Measurements from ENCODE around the gene PLPP3. TPM values are rescaled to one million over a fixed set of nuclear protein-coding genes. Genes with fewer than 3 reads are reported as not detected.

The PLPP3 gene
- total RNA-seq, 1 donor from 2014 or later = 106 TPM

- H3K27ac ChIP-seq = peak overlapping the region; percentile 16
- DNase-seq = no peak
- peaks cover 45% of the 10 kb centered on the region for H3K36me3 ChIP-seq
- peaks cover 72% of the 10 kb centered on the region for H3K4me1 ChIP-seq
- no peak for ATAC-seq
- no peaks in the 10 kb centered on the region for H3K27me3 ChIP-seq (ENCODE audit: low read depth)
- H3K9me3 ChIP-seq = no peaks in the 10 kb centered on the region
- no peak overlapping the region for H3K4me3 ChIP-seq
- TF ChIP-seq CTCF (IDR thresholded peaks at IDR 0.05) = no peak
- intact Hi-C loops (cut with DNase I) = loop anchor here (10.0 kb wide), 1 partner anchor 62 kb away; the partner anchor contains the start of gene PLPP3
Measured at GRCh38 chr1:56512724-56513494, 66.5 kb downstream of the PLPP3 start.

- H3K9me3 ChIP-seq = no peaks in the 10 kb centered on the region
- no peak for TF ChIP-seq CTCF (IDR thresholded peaks at IDR 0.05)
- H3K36me3 ChIP-seq = peaks cover 55% of the 10 kb centered on the region
- DNase-seq (no peak), ATAC-seq (no peak)
- H3K27ac ChIP-seq = no peak overlapping the region
- no peaks in the 10 kb centered on the region for H3K27me3 ChIP-seq (ENCODE audit: low read depth)
- intact Hi-C loops (cut with DNase I) = loop anchor here (10.0 kb wide), 1 partner anchor 63 kb away; the partner anchor contains the start of gene PLPP3
- H3K4me1 ChIP-seq = peaks cover 75% of the 10 kb centered on the region
- no peak overlapping the region for H3K4me3 ChIP-seq
Measured at GRCh38 chr1:56511766-56512165, 67.6 kb downstream of the PLPP3 start.

- intact Hi-C loops (cut with DNase I) = loop anchor here (10.0 kb wide), 1 partner anchor 63 kb away; the partner anchor contains the start of gene PLPP3
- Histone ChIP-seq H3K27me3 (ENCODE audit: low read depth) (no peaks in the 10 kb centered on the region), H3K4me3 (no peak overlapping the region), H3K9me3 (no peaks in the 10 kb centered on the region), H3K27ac (peak overlapping the region; percentile 26), H3K36me3 (peaks cover 57% of the 10 kb centered on the region), H3K4me1 (peaks cover 75% of the 10 kb centered on the region)
- DNase-seq (no peak), ATAC-seq (peak; percentile 31 to 66)
- TF ChIP-seq CTCF (IDR thresholded peaks at IDR 0.05) = no peak
Measured at GRCh38 chr1:56511364-56511763, 68.0 kb downstream of the PLPP3 start.

- peaks cover 75% of the 10 kb centered on the region for H3K4me1 ChIP-seq
- no peak overlapping the region for H3K4me3 ChIP-seq
- ATAC-seq = no peak
- DNase-seq = no peak
- intact Hi-C loops (cut with DNase I) = loop anchor here (10.0 kb wide), 1 partner anchor 64 kb away; the partner anchor contains the start of gene PLPP3
- H3K9me3 ChIP-seq = no peaks in the 10 kb centered on the region
- TF ChIP-seq CTCF (IDR thresholded peaks at IDR 0.05) = no peak
- H3K36me3 ChIP-seq = peaks cover 57% of the 10 kb centered on the region
- no peaks in the 10 kb centered on the region for H3K27me3 ChIP-seq (ENCODE audit: low read depth)
- H3K27ac ChIP-seq = peak overlapping the region; percentile 26
Measured at GRCh38 chr1:56510642-56511021, 68.7 kb downstream of the PLPP3 start.

GRCh38 chr1:56509713-56510641, 69.4 kb downstream of the PLPP3 start:
- Histone ChIP-seq H3K9me3 (no peaks in the 10 kb centered on the region), H3K4me1 (peaks cover 76% of the 10 kb centered on the region), H3K27me3 (ENCODE audit: low read depth) (no peaks in the 10 kb centered on the region), H3K36me3 (peaks cover 62% of the 10 kb centered on the region), H3K4me3 (no peak overlapping the region), H3K27ac (peak overlapping the region; percentile 26)
- no peak for ATAC-seq
- intact Hi-C loops (cut with DNase I) = loop anchor here (10.0 kb wide), 1 partner anchor 65 kb away; the partner anchor contains the start of gene PLPP3
- no peak for DNase-seq
- no peak for TF ChIP-seq CTCF (IDR thresholded peaks at IDR 0.05)

Measured in lower lobe of right lung (tissue), 2 donors.